GM19043 (cell line): Measurements from ENCODE around the gene BRCA1.
"Not testable (repeated sequence)": the region's sequence is repeated elsewhere in the genome, so short reads cannot be mapped to it uniquely, and the experiment has no call there.

Source experiments
- ATAC-seq: cut with Tn5 transposase; IDR thresholded peaks from one replicate; pipeline ENCODE4 v1.9.1; 2021; ENCODE audit warnings: low read depth; ENCODE audit not compliant: unreplicated experiment

Gene BRCA1

DNA sequence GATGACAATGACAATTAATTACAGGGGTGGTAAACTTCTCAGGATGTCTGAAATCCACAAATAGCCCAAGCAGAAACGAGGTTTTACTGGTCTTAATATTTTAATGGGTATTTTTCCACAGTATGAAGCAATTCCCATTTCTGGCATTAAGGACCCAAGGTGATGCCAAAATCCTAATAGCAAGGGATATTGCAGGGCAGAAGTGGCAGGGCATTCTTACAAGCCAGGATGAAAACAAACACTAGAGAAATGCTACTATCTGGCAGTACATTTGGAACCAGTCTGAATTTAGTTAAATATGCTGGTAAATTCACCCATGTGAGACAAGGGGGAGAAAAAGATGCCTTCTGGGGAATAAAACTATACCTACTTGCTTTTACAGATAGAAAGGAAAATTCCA is 54.9 kb downstream of the BRCA1 start:
- no peak for ATAC-seq

DNA sequence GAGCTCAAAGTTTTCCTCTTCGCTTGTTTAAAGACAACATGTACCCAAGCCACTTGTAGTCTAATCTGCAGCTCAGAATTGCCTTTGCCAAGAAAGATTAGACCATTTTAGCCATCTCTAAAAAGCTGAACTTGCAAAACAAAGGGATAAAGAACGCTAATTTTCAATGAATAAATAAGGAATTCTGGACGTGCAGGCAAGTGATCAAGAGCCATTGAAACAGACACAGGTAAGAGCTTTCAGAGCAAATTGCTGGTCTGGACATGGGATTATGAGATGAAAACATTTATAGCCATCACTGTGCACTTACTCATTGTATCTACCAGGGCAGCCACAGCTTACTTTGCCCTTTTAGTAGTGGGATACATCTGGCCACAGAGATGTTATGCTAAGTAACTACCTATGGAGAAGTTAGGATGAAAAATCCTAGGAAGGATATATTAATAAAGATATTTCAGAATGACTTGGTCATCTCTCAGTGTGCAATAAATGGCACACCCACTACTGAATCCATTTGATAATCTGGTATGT is 55.7 kb downstream of the BRCA1 start:
- ATAC-seq = no peak

DNA sequence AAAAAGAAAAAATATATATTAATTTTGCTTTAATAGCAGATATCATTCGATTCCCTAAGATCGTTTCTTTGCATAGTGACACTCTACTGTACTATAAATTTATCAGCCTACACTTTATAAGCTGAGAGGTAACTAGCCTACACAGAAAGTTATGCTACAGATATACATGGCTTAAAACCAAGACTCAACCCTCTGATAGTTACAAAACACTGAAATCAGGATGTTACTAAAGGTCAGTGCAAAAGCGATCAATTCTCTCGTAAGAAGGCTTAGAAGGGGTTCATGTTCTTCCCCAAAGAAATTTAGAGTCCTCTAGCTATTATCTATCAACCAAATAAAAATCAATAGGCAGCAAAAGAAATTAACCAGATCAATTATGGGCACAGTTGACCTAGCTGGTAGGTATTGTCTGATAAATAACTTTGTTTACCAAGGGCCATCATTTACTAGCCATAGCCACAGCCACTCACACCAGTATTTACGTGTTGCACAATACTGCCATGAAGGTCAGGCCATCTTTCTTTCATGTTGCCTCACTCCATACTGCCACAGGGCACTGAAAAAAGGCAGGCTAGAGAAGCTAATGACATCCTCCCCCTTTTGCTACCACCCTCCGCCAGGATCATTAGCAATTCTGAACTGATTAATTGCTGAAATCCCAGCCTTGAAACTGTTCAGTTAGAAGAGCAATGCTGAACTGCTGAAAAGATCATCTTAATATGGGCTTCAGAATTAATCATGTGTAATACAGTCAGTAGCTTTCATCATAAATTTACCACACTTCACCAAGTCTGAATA is 56.4 kb downstream of the BRCA1 start:
- ATAC-seq = no peak

DNA sequence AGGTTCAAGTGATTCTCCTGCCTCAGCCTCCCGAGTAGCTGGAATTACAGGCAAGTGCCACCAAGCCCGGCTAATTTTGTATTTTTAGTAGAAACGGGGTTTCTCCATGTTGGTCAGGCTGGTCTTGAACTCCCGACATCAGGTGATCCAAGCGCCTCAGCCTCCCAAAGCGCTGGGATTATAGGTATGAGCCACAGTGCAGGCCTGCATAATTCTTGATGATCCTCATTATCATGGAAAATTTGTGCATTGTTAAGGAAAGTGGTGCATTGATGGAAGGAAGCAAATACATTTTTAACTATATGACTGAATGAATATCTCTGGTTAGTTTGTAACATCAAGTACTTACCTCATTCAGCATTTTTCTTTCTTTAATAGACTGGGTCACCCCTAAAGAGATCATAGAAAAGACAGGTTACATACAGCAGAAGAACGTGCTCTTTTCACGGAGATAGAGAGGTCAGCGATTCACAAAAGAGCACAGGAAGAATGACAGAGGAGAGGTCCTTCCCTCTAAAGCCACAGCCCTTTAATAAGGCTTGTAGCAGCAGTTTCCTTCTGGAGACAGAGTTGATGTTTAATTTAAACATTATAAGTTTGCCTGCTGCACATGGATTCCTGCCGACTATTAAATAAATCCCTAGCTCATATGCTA is 62.1 kb downstream of the BRCA1 start:
- no peak for ATAC-seq

DNA sequence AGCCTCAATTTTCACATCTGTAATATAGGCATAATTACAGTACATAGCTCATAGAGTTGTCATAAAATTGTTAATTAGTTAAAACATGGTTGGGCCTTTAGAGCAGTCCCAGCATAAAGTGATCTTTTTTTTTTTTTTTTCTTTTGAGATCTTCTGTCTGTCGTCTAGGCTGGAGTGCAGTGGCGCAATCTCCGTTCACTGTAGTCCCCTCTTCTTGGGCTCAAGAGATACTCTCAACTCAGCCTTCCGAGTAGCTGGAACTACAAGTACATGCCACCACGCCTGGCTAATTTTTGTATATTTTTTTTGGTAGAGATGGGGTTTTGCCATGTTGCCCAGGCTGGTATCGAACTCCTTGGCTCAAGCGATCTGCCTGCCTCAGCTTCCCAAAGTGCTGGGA is 69.1 kb downstream of the BRCA1 start:
- no peak for ATAC-seq

DNA sequence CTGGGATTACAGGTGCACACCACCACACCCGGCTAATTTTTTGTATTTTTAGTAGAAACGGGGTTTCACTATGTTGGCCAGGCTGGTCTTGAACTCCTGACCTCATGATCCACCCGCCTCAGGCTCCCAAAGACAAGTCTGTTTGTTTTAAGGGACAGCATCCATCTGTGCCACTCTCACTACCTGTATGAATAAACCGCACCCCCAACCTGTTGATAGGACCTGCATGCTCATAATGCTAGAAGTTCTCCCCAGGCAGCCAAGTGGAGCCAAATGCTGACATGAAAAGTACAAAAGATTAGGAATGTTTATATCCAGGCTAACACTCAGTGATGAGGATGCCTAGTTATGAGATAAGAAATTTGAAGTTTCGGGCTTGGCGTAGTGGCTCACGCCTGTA is 72.2 kb downstream of the BRCA1 start:
- not testable (repeated sequence) for ATAC-seq

DNA sequence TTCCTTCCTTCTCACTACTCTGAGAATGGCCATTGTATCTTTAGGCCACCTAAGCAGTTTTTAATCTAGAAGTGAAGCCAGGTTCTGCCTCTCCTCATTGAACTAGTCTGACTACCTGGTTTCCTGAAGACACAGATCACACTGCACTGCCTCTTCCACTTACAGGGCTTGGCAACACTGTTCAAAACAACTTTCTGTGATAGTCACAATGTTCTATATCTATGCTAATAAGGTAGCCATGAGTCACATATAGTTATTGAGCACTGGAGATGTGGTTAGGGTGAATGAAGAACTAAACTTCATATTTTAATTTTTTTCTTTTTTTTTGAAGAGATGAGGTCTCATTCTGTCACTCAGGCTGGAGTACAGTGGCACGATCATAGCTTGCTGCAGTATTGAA is 73.2 kb downstream of the BRCA1 start:
- no peak for ATAC-seq

DNA sequence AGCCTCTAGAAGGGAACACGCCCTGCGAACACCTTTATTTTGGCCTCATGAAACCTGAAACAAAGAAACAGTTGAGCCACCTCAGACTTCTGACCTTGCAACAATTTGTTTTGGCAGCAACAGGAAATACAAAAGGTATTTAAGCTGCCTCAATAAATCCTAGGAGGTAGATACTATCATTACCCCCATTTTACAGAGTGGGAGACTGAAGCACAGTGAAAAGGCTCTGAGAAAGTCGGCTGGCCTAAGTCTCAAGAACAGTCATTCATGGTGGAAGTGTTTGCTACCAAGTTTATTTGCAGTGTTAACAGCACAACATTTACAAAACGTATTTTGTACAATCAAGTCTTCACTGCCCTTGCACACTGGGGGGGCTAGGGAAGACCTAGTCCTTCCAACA is 81.1 kb downstream of the BRCA1 start:
- ATAC-seq = no peak

DNA sequence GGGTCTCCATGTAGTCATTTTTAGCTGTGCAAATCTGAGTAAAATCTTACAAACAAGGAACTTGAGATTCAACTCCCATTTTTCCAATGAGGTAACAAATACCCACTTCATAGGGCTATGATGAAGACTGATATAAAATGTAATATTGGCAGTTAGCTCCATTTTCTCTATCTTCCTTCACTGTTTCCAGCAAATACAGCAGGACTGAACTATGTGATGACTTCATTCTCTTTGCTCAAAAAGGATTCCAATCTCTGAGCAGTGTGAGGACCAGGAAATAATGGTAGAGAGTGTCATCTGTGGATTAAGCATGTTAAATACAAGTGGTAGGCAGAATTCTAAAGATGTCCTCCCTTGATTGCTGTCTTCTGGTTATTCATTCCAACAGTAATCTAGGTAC is 81.9 kb downstream of the BRCA1 start:
- no peak for ATAC-seq

DNA sequence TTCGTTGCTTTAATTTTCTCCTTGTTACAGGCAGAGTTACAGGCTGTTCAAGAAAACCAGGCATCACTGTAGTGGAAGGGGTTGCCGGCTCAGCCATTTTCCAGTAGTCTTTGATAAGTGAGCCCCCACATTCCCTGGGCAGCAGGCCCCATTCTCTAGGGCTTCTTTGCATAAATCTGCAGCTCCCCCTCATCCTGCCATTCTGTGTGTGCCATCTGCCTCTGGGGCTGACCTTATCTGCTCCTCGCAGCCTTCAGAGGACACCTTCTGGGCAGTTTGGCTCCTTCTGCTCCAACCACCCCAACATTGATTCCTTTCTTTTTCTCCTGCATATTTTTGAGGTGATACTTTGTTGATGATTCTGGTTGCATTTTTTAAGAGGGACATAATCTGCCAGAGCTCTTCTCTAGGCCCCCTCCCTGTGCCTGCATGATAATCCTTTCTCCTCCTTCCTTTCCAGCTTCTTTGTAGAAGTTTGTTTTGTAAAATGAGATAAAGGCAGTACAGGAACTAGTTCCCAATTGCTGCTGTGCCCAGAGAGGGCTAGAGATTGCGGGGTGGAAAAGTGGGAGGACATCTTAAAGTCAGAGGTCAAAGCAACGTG is 83.0 kb downstream of the BRCA1 start:
- ATAC-seq = no peak

DNA sequence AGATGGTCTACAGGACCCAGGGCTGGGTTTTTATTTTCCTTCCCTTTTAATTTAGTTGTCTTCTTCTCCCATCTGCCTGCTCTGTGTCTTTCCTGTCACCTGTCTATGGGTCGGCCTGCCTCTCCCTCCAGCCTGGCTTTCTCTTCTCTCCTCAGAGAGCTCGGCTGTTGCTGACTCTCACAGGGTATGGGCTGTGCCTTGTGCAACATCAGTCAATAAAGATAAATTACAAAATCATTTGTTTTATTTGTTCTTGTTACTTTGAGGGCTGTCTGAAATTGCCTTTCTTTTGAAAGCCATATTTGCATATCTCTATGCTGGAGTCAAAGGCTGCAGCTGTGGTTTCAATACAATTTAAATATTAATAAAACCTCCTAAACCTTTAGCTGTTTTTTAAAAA is 84.5 kb downstream of the BRCA1 start:
- ATAC-seq = no peak

DNA sequence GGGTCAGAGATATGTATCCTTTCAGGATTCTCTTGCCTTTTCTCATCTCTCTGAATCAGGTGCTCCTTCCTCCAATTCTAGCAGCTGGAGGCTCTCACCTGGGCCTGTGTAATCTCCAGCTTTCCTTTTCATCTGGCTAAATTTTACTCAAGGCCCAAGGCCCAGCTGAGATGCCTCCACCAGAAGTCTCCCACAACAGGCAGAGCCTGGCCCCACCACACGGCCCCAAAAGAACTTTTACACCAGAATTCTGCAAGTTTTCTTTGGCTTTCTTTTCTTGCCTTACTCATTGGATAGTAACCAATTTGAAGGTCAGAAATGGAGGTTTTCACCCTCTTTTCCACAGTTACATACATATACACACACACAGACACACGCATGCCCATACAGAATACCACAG is 85.5 kb downstream of the BRCA1 start:
- ATAC-seq = no peak

DNA sequence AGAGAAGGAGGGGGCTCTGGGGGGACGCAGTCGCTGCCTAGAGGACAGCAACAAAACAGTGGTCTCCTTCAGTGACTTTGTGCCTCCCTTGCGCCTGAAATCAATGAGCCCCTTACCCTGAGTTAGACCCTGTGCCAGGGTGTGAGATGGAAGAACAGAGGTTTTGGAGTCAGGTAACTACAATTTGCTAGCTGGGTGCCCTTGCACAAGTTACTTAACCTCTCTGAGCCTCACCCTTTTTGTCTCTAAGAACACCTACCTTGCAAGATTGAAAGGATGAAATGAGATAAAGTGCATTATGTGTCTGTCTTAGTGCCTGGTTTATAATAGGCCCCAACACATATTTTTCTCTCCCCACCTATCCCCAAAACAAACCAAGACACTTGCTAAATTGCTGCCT is 90.3 kb downstream of the BRCA1 start:
- no peak for ATAC-seq

DNA sequence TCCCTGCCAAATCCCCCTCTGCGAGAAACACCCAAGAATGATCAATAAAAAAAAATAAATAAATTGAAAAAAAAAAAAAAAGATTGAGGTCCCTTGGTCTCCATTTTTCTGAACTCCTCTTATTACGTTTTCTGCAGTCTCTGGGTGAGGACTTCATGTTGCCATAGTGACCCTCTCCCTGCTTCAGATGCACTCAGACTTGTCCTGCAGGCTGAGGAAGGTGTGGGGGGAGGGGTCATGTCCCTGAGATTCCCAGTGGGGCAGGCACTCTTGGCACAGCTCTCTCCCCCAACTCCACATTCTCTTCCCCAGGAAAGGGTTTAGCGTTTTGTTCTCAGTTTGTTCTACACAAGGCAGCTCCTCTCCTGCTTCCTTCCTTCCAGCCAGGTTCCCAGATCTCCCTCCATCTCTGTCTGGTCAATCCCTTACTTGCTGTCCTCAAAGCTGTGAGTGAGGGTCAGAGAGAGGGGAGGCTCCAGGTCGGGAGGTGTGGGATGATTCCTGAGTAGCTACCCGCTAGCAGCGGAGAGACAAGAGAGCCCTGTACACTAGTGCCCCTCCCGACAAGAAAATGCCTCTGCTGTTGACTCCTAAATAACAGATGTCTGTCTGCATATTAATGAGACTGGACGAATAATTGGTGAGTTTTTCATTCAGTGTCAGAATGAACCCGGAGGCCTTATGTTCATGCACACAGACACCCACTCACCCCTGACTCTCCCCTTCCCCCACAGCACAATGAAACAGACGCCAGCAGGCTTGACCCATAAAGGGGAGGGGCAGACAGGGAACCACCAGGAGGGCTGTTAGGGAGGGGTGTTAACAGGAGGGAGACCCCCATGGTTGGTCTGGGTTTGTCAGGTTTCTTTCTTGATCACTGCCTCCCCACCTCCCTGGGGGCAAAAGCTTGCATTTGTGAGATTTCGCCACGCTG is 90.9 kb downstream of the BRCA1 start:
- ATAC-seq = no peak

DNA sequence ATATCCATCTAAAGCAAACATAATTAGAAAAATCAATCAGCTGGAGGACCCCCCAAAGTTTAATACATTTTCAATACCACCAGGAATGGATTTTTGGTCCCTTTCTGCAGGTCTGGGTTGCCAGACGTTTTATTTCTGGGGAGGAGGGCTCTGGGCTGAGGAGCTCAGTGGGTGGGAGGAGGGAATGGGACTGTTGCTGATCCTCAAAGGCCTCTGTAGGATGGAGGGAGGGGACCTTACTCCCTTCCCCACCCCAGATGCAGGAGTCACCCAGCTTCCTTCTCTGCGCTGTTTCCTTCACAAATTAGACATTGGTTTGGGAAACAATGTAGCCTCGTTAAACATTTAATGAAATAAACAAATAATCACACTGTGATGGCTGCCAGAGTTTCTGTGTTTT is 93.5 kb downstream of the BRCA1 start:
- ATAC-seq = no peak

DNA sequence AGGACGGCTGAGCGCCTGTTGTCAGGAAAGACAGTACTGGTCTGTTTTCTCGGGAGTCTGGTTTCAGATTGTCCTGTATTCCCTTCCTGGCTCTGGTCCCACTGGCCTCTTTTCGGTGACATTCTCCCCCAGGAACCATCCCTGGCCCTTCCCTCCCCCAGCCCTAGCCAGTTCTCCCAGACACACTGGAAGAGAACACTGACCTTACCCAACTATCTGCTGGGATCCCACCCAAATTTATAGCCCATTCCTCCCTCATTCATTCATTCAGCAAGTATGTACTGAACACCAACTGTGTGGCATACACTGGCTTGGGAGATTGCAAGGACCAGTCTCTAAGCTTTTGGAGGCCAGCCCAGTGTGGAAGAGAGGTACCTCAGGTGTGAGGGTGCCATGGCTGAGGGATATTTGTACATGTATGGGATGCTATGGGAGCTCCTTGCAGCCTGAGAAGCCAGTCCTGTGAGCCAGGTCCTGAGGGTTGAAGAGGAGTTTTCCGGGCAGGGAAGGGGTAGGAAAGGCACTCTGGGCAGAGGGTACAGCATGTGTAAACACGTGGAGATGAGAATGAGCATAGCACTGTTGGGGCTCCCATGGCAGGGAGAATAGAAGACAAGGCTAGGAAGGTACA is 94.9 kb downstream of the BRCA1 start:
- no peak for ATAC-seq

DNA sequence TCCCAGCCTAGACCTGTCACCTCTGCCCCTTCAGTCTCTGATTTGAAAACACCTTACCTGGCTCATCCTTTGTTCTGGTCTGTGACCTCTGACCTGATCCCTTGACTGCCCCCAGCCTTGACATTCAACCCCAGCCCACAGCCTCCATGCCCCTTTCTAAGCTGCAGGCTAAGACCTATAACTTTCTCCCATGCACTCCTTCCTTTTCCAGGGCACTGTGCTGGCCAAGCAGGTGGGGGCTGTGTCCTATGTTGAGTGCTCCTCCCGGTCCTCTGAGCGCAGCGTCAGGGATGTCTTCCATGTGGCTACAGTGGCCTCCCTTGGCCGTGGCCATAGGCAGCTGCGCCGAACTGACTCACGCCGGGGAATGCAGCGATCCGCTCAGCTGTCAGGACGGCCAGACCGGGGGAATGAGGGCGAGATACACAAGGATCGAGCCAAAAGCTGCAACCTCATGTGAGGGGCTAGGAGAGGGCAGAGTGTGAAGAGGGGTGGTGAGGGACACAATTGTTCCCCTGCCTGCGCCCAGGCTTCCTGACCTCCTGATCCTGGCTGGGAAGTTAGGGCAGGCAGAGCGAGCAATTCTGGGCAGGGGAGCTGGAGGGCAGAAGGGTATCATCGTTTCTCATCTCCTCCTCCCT is 96.8 kb downstream of the BRCA1 start:
- ATAC-seq = no peak

DNA sequence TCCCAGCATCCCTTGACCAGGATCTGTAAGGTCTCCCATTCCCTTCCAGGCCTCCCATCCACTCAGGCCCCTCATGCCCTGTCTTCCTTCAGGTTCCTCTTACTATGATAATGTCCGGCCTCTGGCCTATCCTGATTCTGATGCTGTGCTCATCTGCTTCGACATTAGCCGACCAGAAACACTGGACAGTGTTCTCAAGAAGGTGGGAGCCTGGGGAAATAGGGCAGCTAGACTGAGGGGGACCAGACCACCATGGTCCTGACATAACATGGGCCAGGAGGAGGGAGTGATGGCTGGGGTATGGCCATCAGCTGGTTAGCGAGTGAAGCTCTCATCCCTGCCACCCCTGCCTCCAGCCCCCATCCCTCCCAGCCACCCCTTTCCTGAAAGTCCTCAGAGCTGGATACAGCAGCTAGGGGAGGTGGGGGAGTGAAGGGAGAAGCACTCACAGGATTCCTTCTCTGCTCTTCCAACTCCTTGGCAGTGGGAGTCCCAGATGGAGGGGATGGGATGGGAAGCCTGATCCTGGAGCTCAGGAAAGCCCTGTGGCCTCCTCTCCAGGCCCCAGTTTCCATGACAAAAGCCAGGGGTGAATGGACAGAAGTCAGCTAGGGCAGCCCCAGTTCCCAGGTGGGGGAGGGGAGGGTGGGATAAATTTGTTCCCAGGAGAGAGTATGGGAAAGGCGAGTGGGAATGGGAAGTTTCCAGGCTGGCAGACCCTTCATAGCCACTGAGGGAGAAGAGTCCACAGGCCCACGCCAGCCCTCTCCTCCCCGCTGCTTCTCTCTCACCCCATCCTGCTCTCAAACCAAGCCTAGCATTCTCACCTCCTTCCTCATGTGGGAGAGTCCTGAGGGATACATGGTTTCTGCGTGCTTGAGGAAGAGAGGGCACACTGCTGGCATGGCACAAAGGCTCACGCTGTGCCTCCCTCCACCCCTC is 97.8 kb downstream of the BRCA1 start:
- ATAC-seq = no peak

DNA sequence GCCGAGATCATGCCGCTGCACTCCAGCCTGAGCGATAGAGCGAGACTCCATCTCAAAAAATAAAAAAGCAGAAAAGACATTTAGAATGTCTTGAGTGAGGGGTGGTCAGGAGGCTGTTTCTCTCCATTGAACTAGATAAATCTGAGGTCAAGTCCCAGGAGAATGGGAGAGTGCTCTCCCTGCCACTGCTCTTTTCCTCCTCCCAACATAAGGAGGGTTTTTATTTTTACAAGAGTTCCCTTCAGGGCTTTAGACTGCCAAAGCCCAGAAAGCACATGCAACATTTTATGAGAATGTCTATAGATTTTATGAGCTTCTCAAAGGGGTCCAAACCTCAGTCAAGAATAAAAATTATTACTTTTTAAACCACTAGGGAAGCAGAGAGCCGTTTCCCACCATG is 98.6 kb downstream of the BRCA1 start:
- no peak for ATAC-seq
